HG02678 (cell line): ENCODE data around the gene ADRB2.
"Not testable (repeated sequence)": the region's sequence is repeated elsewhere in the genome, so short reads cannot be mapped to it uniquely, and the experiment has no call there.

Source experiments
- ATAC-seq: cut with Tn5 transposase; IDR thresholded peaks from one replicate; pipeline ENCODE4 v1.9.1; 2021; ENCODE audit warnings: mild to moderate bottlenecking, moderate library complexity; ENCODE audit not compliant: unreplicated experiment

Gene ADRB2

DNA sequence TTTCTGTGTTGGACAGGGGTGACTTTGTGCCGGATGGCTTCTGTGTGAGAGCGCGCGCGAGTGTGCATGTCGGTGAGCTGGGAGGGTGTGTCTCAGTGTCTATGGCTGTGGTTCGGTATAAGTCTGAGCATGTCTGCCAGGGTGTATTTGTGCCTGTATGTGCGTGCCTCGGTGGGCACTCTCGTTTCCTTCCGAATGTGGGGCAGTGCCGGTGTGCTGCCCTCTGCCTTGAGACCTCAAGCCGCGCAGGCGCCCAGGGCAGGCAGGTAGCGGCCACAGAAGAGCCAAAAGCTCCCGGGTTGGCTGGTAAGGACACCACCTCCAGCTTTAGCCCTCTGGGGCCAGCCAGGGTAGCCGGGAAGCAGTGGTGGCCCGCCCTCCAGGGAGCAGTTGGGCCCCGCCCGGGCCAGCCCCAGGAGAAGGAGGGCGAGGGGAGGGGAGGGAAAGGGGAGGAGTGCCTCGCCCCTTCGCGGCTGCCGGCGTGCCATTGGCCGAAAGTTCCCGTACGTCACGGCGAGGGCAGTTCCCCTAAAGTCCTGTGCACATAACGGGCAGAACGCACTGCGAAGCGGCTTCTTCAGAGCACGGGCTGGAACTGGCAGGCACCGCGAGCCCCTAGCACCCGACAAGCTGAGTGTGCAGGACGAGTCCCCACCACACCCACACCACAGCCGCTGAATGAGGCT is at the start of gene ADRB2:
Gene ADRB2, plus strand, starts transcription at position 559 of the 686 bp plus-strand sequence. CDS start 221 bp downstream, outside the sequence.
- ATAC-seq, result peak; percentile 98

DNA sequence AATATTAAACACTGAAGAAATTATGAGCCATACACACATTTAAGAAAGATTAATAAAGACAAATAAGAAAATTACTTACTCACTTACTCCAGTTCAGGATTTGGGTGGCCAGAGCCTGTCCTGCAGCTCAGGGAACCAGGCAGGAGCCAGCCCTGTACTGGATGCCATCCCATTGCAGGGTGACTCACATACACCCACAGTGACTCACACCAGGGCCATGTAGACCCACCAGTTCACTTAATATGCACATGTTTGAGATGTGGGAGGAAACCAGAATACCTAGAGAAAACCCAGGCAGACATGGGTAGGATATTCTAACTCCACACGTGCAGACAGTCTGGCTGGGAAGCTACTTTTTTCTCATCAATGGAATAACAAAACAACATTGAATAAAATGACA is 49.6 kb upstream of the ADRB2 start:
- no peak for ATAC-seq

DNA sequence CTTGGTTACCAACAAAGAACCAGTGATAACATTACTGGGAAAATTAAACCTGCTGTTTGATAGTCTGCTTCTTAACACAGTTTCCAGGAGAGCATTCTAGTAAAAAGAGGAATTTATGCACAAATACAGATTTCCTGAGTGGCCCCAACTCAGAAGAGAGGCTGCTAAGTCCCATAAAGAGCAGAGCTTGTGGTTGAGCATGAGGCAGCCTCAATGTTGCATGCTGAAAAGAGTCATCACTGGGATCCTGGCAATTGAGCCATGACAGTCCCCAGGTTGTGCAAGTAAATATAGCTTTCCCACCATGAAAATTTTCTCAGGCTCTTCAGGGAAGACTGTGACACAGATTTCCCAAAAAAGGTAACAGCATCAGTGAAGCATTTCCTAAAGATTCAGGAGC is 47.5 kb upstream of the ADRB2 start:
- ATAC-seq, result no peak

DNA sequence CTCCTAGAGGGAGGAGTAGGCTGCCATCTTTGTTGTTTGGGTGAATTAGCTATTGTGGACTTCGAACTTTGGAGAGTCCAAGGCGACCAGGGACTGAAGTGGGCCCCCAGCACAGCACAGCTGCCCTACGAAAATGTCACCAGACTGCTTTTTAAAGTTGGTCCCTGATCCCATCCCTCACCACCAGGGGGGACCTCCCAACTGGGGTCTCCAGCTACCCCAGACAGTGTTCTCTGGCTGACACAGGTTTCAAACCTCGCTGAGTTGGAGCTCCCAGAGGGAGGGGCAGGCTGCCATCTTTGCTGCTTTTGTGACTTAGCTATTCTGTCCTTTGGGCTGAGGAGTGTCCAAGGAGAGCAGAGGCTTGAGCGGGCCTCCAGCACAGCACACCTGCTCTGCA is 45.7 kb upstream of the ADRB2 start:
- no peak for ATAC-seq

DNA sequence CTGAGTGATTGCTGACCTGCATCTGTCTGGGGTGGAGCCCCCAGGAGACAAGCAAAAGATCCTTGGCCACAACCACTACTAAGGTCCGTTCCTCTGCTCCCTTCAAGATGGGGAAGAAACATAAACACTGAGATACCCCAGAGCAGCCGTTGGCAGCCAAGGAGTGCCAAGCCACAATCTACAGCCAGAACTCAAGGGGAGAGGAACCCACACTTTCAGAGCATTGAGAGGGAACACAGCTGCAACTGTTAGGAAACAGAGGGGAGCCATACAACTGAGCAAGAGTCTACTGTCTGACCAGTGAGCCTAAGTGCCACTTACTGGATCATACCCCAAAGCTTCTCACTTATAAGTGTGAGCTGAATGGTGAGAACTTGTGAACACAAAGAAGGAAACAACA is 44.6 kb upstream of the ADRB2 start:
- no peak for ATAC-seq

DNA sequence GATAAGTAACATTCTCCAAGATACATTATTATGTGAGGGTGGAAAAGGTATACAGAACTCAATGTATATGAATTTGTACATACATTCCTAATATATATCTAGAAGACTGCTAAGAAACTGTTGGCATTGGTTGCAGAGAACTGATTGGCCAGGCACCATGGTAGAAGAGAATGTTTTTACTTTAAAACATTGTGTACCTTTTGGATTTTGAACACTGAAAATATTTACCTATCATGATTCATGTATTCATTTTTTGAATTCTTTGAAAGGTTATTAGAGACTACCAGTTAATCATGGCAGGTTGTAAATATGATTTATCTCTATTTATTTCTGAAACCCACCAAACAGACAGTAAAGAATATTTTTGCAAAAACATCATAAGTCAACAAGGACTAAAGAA is 41.2 kb upstream of the ADRB2 start:
- ATAC-seq, result no peak

DNA sequence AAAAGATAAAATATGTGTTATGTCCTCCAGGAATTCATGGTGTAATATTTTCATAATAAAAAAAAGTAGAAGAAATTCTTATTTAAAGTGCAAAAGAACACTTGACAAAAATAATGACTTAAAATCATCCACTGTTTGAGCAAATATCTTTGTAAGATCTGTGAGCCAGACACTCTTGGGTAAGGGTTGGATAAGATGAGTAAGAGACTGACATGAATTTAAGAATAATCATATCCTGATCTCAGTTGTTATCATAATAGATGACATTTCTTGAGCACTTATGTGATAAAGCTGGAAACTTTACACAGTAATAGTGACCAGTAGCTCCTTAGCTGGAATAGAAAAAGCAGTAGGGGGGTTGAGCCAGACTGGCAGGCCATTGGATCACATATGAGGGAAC is 40.0 kb upstream of the ADRB2 start:
- no peak for ATAC-seq

DNA sequence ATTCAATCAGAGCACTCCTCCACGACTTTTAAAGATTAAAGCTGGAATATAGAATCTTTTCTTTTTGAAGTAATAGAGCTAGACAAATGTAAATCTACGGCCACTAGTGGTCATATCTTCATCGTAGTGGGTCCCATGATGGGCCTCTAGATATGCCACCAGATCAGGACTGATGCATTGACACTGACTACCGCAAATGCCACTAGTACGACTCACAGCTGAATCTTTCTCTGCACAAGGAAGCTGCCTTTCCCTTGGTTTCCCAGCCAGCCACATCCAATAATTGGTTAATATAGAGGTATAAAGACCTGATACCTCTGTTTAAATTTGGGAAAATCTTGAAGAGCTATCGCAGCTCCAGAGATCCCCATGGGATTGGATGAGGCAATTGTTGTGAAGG is 37.8 kb upstream of the ADRB2 start:
- ATAC-seq, result no peak

DNA sequence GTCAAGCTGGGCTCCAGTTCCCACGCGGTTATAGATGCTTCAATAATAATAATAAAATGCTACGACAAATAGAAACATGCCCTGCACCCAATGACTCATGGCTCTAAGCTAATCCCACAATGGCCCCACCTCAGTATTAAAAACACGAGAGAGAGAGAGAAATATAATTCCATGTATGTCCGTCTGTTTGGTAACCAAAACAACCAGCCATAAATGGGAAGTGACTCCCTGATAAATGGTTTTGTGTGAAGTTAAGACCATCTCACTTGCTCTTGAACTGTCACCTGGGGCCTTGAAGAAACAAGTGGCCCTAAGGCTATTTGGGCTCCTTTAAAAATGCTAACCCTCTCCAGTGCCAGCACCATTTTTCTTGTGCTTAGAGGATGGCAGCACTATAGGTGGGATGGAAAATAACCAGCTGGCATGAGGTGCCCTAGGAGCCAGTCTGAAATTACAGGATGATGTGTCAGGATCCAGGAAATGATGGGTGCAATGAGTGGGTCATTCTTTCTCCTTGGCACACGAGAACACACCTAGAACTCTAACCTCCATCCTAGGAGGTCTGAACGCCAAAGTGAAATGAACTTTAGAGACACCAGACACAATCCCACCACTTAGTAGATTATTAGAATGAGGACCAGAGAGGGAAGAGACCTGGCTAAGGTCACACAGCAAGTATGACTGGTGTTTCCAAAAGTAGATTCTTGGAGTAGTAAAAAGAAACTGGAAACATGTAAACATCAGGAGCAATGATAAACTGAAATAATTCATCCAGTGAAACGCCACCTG is 35.7 kb upstream of the ADRB2 start:
- peak; percentile 24 for ATAC-seq

DNA sequence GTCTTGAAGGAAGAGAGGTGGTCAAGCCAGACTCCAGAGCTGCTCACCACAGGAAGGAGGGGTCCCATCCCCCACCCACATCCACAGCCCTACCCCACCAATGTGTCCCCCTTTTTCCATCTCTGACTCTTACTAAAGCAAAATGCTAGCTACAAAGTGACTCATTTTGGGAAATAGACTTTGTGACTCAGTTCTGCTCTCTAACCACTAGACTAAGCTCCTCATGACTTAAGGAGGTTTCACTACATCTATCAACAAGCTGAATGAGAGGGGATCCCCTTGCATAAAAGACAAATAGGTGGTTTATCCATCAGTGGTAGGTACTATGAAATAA is 35.1 kb upstream of the ADRB2 start:
- ATAC-seq, result peak; percentile 94

DNA sequence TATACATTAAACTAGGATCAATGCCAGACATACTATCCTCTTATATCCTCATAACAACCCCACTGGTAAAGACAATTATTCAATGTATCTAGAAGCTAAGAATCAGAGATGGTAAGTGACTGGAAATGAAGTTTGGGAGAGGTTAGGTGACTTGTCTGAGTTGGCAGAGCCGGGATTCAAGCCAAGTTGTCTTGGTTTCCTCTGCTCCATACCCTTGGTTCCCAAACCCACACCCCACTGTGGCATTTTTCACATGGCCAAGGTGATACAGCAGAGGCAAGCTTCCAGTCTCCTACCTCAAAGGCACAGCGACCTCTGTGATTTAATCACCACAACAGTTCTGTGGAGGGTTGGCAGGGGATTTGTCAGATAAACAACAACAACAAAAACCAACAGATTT is 34.7 kb upstream of the ADRB2 start:
- no peak for ATAC-seq

DNA sequence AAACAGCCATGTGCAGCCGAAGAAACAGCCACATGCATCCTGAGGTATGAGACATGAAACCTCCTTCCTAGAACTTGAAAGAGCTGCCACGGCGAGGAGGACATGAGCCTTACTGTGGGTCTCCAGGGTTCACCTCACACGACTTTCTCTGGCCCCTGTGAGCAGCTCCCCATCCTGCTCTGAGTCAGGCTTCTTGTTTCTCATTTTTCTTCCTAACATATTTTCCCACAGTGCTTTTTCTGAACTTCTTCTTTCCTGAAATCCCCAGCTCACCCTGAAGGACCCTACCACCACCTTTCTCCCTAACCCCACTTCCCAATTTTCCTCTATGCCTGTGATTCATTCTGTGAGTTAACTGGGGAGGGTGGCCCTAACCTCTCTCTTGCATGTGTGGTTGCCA is 33.7 kb upstream of the ADRB2 start:
- no peak for ATAC-seq

DNA sequence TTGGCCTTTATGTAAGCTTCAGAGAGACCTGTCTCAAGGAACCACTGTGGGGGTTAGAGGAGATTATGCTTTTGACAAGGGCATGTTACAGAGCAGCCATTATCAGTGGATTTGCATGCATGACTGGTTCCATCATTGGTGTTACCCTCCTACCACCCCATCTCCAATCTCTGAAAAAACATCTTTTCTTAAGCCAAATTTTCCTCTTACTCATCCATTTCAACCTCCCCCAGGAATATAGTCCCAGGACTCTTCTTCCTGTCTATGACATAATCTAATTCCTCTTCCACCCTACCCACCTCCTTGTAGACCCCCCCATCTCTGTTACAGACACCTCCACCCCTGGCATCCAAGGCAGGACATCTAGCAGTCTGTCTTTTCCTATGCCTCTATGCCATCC is 33.1 kb upstream of the ADRB2 start:
- no peak for ATAC-seq

DNA sequence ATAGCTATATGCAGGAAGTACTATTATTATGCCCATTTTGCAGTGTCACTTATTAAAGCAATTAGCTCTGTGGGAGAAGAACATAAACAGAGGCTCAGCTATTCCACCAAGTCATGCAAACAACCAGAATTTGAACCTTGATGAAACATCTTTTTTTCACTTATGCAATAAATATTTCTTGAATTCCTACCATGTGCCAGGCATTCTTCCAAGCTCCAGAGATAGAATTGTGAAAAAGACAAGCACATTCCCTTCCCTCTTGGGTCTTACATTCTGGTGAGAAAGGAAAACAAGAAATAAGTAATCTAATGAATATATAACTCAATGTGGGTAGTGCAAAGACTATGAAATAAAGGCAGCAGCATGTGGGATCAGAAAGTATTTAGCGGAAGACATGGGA is 32.1 kb upstream of the ADRB2 start:
- ATAC-seq, result no peak

DNA sequence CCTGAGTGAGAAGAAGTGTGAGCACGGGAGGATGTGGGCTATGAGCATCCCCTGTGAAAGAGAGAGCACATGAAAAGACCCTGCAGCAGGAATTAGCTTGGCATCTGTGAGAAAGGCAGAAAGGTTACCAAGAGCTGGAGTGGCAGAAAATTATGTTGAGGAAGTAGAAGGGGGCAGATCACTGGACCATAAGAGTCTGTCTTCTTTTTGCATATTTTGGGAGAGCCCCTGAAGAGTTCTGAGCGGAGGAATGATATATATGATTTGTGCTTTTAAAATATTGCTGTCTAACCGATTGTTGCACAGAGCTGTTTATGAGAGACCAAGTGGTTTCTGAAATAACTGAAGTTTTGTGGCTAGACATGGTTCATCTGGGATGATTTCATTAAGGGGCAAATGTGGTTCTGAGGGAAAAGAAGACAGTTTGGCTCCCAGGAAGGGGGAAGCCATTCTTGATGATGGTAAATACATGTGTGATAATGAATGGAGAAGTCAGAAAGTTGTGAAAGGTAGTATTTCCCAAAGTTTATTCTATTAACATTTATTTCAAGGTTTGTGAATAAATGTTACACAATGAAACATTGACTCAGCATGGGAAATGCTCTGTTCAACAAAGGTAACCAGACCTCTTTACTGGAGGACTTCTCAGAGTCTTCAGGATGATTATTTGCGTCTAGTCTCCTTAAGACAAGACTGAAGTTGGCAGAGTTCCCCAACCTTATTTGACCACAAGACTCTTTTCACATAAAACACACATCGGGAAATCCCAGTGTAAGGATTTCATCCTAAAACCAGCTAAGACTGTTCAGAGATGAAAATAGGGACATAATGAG is 31.5 kb upstream of the ADRB2 start:
- no peak for ATAC-seq

DNA sequence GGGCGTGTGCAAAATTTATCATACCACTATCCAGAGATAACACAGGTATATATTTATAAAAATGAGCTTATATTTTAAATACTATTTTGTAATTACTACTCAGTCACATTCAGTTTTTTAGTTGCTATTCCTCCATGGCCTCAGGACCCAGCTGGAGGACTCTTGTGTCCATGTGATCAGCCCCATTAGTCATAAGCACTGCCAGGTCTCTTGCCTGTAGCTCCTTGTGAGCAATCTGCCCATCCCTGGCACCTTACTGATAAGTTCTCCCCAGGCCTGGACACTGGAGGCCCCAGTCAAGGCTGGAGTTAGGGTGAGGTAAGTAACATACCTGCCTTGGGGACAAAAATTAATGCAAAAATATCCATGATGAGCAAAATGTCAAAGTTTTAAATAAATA is 29.5 kb upstream of the ADRB2 start:
- ATAC-seq, result no peak

DNA sequence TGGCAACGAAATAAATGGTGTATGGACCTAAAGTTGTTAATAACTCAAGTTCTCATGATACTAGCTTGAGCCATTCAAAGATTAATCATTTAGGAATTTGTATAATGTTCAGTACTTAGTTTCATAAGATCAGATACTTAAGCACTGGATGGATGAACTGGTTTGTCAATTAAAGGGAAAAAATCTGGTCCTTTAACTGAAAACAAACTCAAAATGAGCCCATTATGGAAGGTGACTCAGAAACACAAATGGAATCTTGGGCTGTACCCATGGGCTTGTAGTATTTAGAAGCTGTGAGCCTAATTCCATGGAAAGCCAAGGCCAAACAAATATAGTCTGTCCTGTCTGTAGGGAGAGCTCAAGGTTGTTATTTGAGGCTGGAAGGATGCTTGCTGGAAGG is 27.6 kb upstream of the ADRB2 start:
- no peak for ATAC-seq

DNA sequence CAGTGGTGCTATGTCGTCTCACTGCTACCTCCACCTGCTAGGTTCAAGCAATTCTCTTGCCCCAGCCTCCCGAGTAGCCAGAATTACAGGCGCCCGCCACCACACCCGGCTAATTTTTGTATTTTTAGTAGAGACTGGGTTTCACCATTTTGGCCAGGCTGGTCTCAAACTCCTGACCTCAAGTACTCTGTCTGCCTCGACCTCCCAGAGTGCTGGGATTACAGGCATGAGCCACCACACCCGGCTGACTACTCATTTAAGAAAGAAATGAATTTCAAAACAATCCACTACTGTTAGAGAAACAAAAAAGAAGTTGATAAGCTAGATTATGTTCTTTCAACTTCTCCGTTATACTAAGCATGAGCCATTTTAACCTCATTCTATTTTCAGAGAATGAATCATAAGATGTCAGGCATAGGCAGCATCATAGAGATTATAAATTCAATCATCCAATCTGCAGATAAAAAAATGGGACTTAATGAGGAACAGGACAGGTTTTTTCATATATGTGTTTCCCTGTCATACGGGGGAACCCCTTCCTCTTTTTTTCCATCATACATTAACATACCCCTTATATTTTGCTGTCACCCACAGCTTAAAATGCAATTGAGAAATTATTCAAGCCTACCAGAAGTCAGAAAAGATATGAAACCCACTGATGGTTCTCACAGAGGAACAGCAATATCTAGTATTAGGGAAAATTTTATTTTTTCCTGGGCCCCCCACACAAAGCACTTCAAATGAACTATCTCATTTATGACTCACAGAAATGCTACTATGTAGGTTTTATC is 26.5 kb upstream of the ADRB2 start:
- no peak for ATAC-seq

DNA sequence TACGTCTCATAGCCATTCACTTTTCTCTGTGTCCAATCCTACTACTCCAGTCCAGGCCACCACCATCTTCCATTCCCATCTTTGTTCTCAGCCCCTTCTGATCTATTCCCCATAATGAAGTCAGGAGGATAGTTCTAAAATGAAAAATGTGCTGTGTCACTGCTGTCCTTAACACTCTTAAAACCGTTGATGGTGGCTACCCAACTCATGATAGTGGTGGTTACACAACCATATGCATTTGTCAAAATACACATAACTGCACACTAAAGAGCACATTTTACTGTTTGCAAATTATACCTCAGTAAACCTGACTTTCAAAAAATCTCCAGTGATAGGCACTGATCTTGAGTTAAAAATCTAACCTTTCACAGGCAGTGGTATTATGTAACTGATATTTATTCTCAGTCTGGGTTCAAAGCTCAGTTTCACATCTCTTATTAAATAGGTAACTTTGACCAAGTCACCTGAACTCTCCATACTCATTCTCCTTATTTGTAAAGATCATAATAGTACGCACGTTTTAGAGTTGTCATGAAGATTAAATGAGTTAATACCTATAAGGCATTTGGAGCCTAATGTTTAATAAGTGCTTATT is 24.6 kb upstream of the ADRB2 start:
- no peak for ATAC-seq

DNA sequence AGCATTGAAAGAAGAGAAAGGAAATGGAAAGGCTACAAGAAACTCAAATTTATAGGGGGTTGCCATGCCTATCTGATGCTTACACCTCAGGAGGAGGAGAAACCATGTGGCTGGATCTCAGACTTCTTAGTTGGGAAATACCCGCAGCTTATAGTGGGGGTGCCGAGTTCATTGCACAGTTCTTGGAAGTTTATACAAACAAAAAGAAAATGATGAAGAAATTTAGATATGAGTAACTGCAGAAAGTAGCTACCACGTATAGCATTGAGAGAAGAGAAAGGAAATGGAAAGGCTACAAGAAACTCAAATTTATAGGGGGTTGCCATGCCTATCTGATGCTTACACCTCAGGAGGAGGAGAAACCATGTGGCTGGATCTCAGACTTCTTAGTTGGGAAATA is 23.0 kb upstream of the ADRB2 start:
- not testable (repeated sequence) for ATAC-seq

DNA sequence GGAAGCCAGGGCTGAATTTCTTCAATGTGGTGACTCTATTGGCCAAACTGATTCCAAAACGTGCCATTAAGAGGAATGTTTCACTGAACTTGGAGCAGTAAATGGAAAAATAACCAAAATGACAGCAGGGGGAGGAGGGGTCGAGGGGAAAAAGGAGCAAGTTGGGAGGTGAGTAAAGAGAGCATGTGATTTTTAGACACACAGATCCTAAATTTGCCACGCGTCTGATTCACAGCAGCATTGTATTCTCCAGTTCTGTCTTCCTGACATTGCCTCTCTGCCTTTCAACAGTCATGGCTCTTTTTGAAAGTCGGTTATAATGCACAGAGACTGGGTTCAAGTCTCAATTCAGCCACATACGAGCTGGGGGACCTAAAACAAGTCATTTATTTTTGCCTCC is 22.0 kb upstream of the ADRB2 start:
- ATAC-seq, result no peak
